Activated CD4-positive, alpha-beta T cell treated with anti-CD3 and anti-CD28 coated beads for 36 hours (primary cell): ENCODE measurements around the gene RYK. TPM values are rescaled to one million over a fixed set of nuclear protein-coding genes. Genes with fewer than 3 reads are reported as not detected.
A peak's percentile ranks its signal among the peaks of the same experiment; 100 is the strongest.

Source experiments
- ATAC-seq: fragments of 200-7000 bp; cut with Tn5 transposase; one replicate; pipeline ENCODE4 v1.10.0; 2021; ENCODE audit warnings: mild to moderate bottlenecking, moderate library complexity
- CTCF ChIA-PET: fragments of 350-600 bp; sonication (Branson Sonifier 250); formaldehyde crosslinking; loops from one replicate; lab custom pipeline; 2021; ENCODE audit warnings: antibody characterized with exemption; lab: Charles Lee
- POLR2A ChIA-PET: fragments of 350-600 bp; sonication (Branson Sonifier 250); formaldehyde crosslinking; loops from one replicate; lab custom pipeline; 2021; ENCODE audit warnings: antibody characterized with exemption, inconsistent platforms; lab: Charles Lee
- DNase-seq: peaks from one replicate; pipeline ENCODE4 v3.0.0-alpha.2; 2020
- H3K27ac Mint-ChIP-seq: one replicate; pipeline ENCODE4 v1.8.0; 2021; ENCODE audit warnings: mixed read lengths
- H3K27me3 Mint-ChIP-seq: one replicate; pipeline ENCODE4 v1.8.0; 2021; ENCODE audit warnings: mixed read lengths
- H3K36me3 Mint-ChIP-seq: one replicate; pipeline ENCODE4 v1.8.0; 2021; ENCODE audit warnings: low read depth, mixed read lengths
- H3K4me1 Mint-ChIP-seq: one replicate; pipeline ENCODE4 v1.8.0; 2021; ENCODE audit warnings: mixed read lengths
- H3K4me3 Mint-ChIP-seq: one replicate; pipeline ENCODE4 v1.8.0; 2021; ENCODE audit warnings: mild to moderate bottlenecking, moderate library complexity, mixed read lengths
- H3K9me3 Mint-ChIP-seq: one replicate; pipeline ENCODE4 v1.8.0; 2021; ENCODE audit warnings: low read depth, mixed read lengths
- intact Hi-C, 2 experiments: fragments of 100-400 bp; cut with DNase I in 1 of 2; cut with micrococcal nuclease in 1 of 2; formaldehyde crosslinking; loops; one replicate each; pipeline versions ENCODE4 v1.14.2 to v1.15.1; 2022 to 2024; cut with DNase I, micrococcal nuclease
- total RNA-seq, 2 experiments: library from RNA; stranded (reverse); gene quantifications; one replicate each; pipeline ENCODE4 v1.2.3, GENCODE V29; 2021

The RYK gene
- total RNA-seq = 10 to 100 TPM; 23.5 to 24.0 TPM

DNA sequence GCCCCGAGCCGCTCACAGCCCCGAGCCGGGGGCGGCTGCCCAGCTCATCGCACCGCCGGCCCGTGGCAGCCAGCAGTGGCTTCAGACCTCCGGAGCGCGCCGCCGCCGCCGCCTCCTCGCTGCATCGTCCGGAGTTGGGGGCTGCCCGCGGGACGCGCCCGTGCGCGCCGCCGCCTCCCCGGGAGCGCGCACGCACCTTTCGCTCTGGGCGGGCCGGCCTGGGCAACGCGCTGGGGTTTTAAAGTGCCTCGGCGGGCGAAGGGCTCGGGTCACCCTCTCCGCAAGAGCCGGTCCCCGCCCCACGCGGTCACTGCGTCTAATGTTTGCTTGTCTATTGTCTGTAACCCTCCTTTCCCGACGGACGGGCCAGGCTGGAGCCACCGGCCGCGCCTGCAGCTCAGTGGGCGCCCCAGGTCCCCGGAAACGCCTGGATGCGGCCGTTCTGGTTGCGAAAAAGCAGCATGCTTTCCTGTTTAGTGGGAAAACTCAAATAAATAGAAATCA, at the start of gene RYK:
Gene RYK, minus strand, starts transcription at position 143 of the 504 bp plus-strand sequence. CDS start 205 bp downstream, outside the sequence.
- Mint-ChIP-seq H3K27ac (peak within 1 kb of the TSS; percentile 98), H3K27me3 (peaks cover 3% of the 10 kb centered on the region), H3K4me3 (peak within 1 kb of the TSS; percentile 98), H3K36me3 (peaks cover 22% of the 10 kb centered on the region), H3K9me3 (peaks cover 2% of the 10 kb centered on the region), H3K4me1 (peaks cover 68% of the 10 kb centered on the region)
- intact Hi-C loops = loop anchor here (1.0 to 5.0 kb wide), 7 partner anchors 11 to 678 kb away; partner anchors contain the start of genes ANAPC13 (in 1 of the 2), CDV3 (in 1 of the 2) and CEP63 (in 1 of the 2)
- CTCF ChIA-PET = interaction anchor here (0.6 to 3.0 kb wide), 7 partner anchors 12 to 1837 kb away, joined by 3 to 14 read pairs (median 4); no protein-coding TSS in a partner anchor
- ATAC-seq (peak; percentile 78), DNase-seq (peak; percentile 84)
- POLR2A ChIA-PET = no interaction called here

GRCh38 chr3:134299888-134300206, 49.2 kb upstream of the RYK start:
- ChIA-PET POLR2A (no interaction called here), CTCF (interaction anchor here (1.4 to 2.5 kb wide), 2 partner anchors 87 to 101 kb away, joined by 3 to 11 read pairs; no protein-coding TSS in a partner anchor)
- no peak overlapping the region for H3K27ac Mint-ChIP-seq
- peaks cover 5% of the 10 kb centered on the region for H3K36me3 Mint-ChIP-seq
- no peak overlapping the region for H3K4me3 Mint-ChIP-seq
- peaks cover 3% of the 10 kb centered on the region for H3K9me3 Mint-ChIP-seq
- intact Hi-C loops = loop anchor here (1.0 to 10.0 kb wide), 2 partner anchors 87 to 375 kb away; no protein-coding TSS in a partner anchor
- ATAC-seq (no peak), DNase-seq (no peak)
- H3K4me1 Mint-ChIP-seq = no peaks in the 10 kb centered on the region
- H3K27me3 Mint-ChIP-seq = peaks cover 36% of the 10 kb centered on the region

GRCh38 chr3:134299185-134299887, 48.7 kb upstream of the RYK start:
- peaks cover 5% of the 10 kb centered on the region for H3K36me3 Mint-ChIP-seq
- intact Hi-C loops = loop anchor here (1.0 to 10.0 kb wide), 2 partner anchors 86 to 375 kb away; no protein-coding TSS in a partner anchor
- no peak for DNase-seq
- ChIA-PET POLR2A (no interaction called here), CTCF (interaction anchor here (1.4 to 2.5 kb wide), 2 partner anchors 87 to 101 kb away, joined by 3 to 11 read pairs; no protein-coding TSS in a partner anchor)
- H3K27ac Mint-ChIP-seq = no peak overlapping the region
- no peak overlapping the region for H3K4me3 Mint-ChIP-seq
- peaks cover 32% of the 10 kb centered on the region for H3K27me3 Mint-ChIP-seq
- ATAC-seq = no peak
- no peaks in the 10 kb centered on the region for H3K4me1 Mint-ChIP-seq
- H3K9me3 Mint-ChIP-seq = peaks cover 3% of the 10 kb centered on the region

DNA sequence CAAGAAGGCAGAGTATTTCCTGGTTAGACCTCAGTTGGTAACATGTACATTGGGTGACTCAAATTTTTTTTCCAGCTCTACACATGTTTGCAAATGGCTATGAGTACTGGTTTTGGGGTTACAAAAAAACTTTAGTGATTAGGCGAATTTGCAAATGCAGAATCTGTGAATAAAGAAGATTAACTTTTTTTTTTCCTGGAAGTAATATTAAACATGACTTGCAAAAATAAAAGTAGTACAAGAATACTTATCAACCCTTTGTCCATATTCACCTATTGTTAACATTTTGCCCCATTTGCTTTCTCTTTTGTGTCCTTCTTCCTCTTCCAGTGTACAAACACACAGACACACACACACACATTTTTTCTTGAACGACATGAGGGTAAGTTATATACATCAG, 47.6 kb upstream of the RYK start:
- CTCF ChIA-PET = interaction anchor here (0.7 to 0.8 kb wide), 2 partner anchors 85 to 175 kb away, joined by 3 to 5 read pairs; no protein-coding TSS in a partner anchor

DNA sequence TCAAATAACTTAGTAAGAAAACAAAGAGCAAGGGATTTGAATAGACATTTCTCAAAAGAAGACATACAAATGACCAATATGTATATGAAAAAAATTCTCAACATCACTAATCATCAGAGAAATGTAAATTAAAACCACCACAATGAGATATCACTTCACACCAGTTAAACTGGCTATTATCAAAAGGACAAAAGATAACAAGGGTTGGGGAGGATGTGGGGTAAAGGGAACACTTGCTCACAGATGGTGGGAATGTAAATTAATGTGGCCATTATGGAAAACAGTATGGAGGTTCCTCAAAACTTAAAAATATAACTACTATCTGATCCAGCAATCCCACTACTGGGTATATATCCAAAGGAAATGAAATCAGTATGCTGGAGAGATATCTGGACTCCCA, 46.0 kb upstream of the RYK start:
- DNase-seq (no peak), ATAC-seq (no peak)
- Mint-ChIP-seq H3K4me3 (no peak overlapping the region), H3K9me3 (peaks cover 3% of the 10 kb centered on the region), H3K4me1 (no peaks in the 10 kb centered on the region), H3K27ac (no peak overlapping the region), H3K27me3 (peaks cover 27% of the 10 kb centered on the region), H3K36me3 (peaks cover 5% of the 10 kb centered on the region)
- CTCF ChIA-PET = interaction anchor here (1.9 to 4.0 kb wide), 3 partner anchors 12 to 84 kb away, joined by 4 to 29 read pairs (median 21); no protein-coding TSS in a partner anchor
- POLR2A ChIA-PET = no interaction called here
- intact Hi-C loops = loop anchor here in 1 of 2 experiments (10.0 kb wide), 1 partner anchor 372 kb away; no protein-coding TSS in a partner anchor

More for the DNA sequence above, 47.6 kb upstream of the RYK start:
- DNase-seq = no peak
- ATAC-seq = no peak
- Mint-ChIP-seq H3K9me3 (peaks cover 3% of the 10 kb centered on the region), H3K27ac (no peak overlapping the region), H3K4me3 (no peak overlapping the region), H3K4me1 (no peaks in the 10 kb centered on the region), H3K36me3 (peaks cover 5% of the 10 kb centered on the region), H3K27me3 (peaks cover 29% of the 10 kb centered on the region)
- intact Hi-C loops = loop anchor here in 1 of 2 experiments (10.0 kb wide), 1 partner anchor 373 kb away; no protein-coding TSS in a partner anchor
- POLR2A ChIA-PET = interaction anchor here (0.7 kb wide), 1 partner anchor 85 kb away, joined by 4 read pairs; no protein-coding TSS in a partner anchor

DNA sequence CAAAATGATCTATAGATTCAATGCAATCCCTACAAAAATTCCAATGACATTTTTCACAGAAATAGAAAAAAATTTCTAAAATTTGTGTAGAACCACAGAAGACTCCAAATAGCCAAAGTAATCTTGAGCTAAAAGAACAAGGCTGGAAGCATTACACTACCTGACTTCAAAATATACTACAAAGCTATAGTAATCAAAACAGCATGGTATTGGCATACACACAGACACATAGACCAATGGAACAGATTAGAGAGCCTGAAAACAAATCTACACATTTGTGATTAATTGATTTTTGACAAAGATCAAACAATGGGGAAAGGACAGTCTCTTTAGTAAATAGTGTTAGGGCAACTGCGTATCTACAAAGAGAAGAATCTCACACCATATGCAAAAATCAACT, 45.3 kb upstream of the RYK start:
- ATAC-seq = no peak
- H3K27ac Mint-ChIP-seq = no peak overlapping the region
- DNase-seq = no peak
- ChIA-PET CTCF (interaction anchor here (1.9 to 4.0 kb wide), 3 partner anchors 12 to 83 kb away, joined by 4 to 29 read pairs (median 21); no protein-coding TSS in a partner anchor), POLR2A (interaction anchor here (1.0 kb wide), 1 partner anchor 9 kb away, joined by 3 read pairs; no protein-coding TSS in a partner anchor)
- peaks cover 5% of the 10 kb centered on the region for H3K36me3 Mint-ChIP-seq
- H3K9me3 Mint-ChIP-seq = peaks cover 3% of the 10 kb centered on the region
- H3K27me3 Mint-ChIP-seq = peaks cover 31% of the 10 kb centered on the region
- H3K4me3 Mint-ChIP-seq = no peak overlapping the region
- intact Hi-C loops = loop anchor here in 1 of 2 experiments (10.0 kb wide), 1 partner anchor 371 kb away; no protein-coding TSS in a partner anchor
- H3K4me1 Mint-ChIP-seq = peaks cover 4% of the 10 kb centered on the region

- Mint-ChIP-seq H3K27ac (no peak overlapping the region), H3K4me1 (peaks cover 4% of the 10 kb centered on the region), H3K27me3 (peaks cover 29% of the 10 kb centered on the region), H3K4me3 (no peak overlapping the region), H3K9me3 (peaks cover 3% of the 10 kb centered on the region), H3K36me3 (peaks cover 5% of the 10 kb centered on the region)
- peak; percentile 81 for DNase-seq
- ChIA-PET POLR2A (interaction anchor here (0.8 to 1.0 kb wide), 2 partner anchors 11 to 13 kb away, joined by 3 to 5 read pairs; no protein-coding TSS in a partner anchor), CTCF (interaction anchor here (0.5 to 4.0 kb wide), 13 partner anchors 8 to 202 kb away, joined by 3 to 29 read pairs (median 4); no protein-coding TSS in a partner anchor)
- peak; percentile 98 for ATAC-seq
- intact Hi-C loops = loop anchor here (1.0 to 10.0 kb wide), 4 partner anchors 44 to 370 kb away; partner anchors contain the start of gene RYK (in 2 of the 2)
Observed at GRCh38 chr3:134294302-134295280, 43.9 kb upstream of the RYK start.

- peaks cover 31% of the 10 kb centered on the region for H3K27me3 Mint-ChIP-seq
- ATAC-seq (no peak), DNase-seq (no peak)
- CTCF ChIA-PET = no interaction called here
- H3K36me3 Mint-ChIP-seq = peaks cover 5% of the 10 kb centered on the region
- peaks cover 3% of the 10 kb centered on the region for H3K9me3 Mint-ChIP-seq
- POLR2A ChIA-PET = no interaction called here
- peaks cover 4% of the 10 kb centered on the region for H3K4me1 Mint-ChIP-seq
- H3K27ac Mint-ChIP-seq = no peak overlapping the region
- no peak overlapping the region for H3K4me3 Mint-ChIP-seq
- intact Hi-C loops = loop anchor here in 1 of 2 experiments (10.0 kb wide), 1 partner anchor 367 kb away; no protein-coding TSS in a partner anchor
Observed at GRCh38 chr3:134291319-134292254, 40.9 kb upstream of the RYK start.

- peaks cover 4% of the 10 kb centered on the region for H3K4me1 Mint-ChIP-seq
- intact Hi-C loops = no loop called here
- H3K36me3 Mint-ChIP-seq = no peaks in the 10 kb centered on the region
- no peak overlapping the region for H3K4me3 Mint-ChIP-seq
- H3K9me3 Mint-ChIP-seq = no peaks in the 10 kb centered on the region
- no peak for ATAC-seq
- no peak overlapping the region for H3K27ac Mint-ChIP-seq
- no peak for DNase-seq
- CTCF ChIA-PET = interaction anchor here (0.8 kb wide), 1 partner anchor 11 kb away, joined by 3 read pairs; no protein-coding TSS in a partner anchor
- peaks cover 34% of the 10 kb centered on the region for H3K27me3 Mint-ChIP-seq
- POLR2A ChIA-PET = no interaction called here
Observed at GRCh38 chr3:134287512-134287911, 36.9 kb upstream of the RYK start.
